RWPE2 (cell line): ENCODE measurements around the gene SDHB.

Experiments
- ATAC-seq: fragments of 200-7000 bp; cut with Tn5 transposase; 3 replicates; pipeline ENCODE4 v1.9.1; 2021; ENCODE audit warnings: low read depth
- DNase-seq: peaks from one replicate; pipeline ENCODE4 v3.0.0-alpha.2; 2020; ENCODE audit warnings: low spot score
- H3K27ac ChIP-seq: fragments of 450-650 bp; 2 replicates; pipeline ENCODE4 v1.5.1; 2017; ENCODE audit warnings: mild to moderate bottlenecking; ENCODE audit not compliant: poor library complexity, severe bottlenecking
- H3K27me3 ChIP-seq: fragments of 250-450 bp; sonication (Bioruptor Pico); 2 replicates; pipeline ENCODE4 v1.5.1; 2021; ENCODE audit warnings: mild to moderate bottlenecking, moderate library complexity; ENCODE audit not compliant: insufficient read depth, poor library complexity, severe bottlenecking
- H3K36me3 ChIP-seq: fragments of 250-450 bp; sonication (Bioruptor Pico); 2 replicates; pipeline ENCODE4 v1.5.1; 2020; ENCODE audit warnings: low read depth, mild to moderate bottlenecking, moderate library complexity
- H3K4me1 ChIP-seq: fragments of 250-450 bp; sonication (Bioruptor Pico); 2 replicates; pipeline ENCODE4 v1.5.1; 2021; ENCODE audit warnings: mild to moderate bottlenecking, moderate library complexity; ENCODE audit not compliant: insufficient read depth, poor library complexity, severe bottlenecking
- H3K4me3 ChIP-seq: fragments of 250-450 bp; sonication (Bioruptor Pico); 2 replicates; pipeline ENCODE4 v1.5.1; 2021; ENCODE audit warnings: mild to moderate bottlenecking, moderate library complexity; ENCODE audit not compliant: severe bottlenecking
- H3K9me3 ChIP-seq: fragments of 250-450 bp; sonication (Bioruptor Pico); 2 replicates; pipeline ENCODE4 v1.5.1; 2021; ENCODE audit warnings: mild to moderate bottlenecking, moderate library complexity; ENCODE audit not compliant: severe bottlenecking
- TF ChIP-seq, protein P1 (sequence below): fragments of 450-650 bp; IDR thresholded peaks from one replicate; pipeline ENCODE4 v1.5.1; 2017; ENCODE audit warnings: mild to moderate bottlenecking, moderate library complexity; ENCODE audit not compliant: poor library complexity, severe bottlenecking

Gene SDHB

DNA sequence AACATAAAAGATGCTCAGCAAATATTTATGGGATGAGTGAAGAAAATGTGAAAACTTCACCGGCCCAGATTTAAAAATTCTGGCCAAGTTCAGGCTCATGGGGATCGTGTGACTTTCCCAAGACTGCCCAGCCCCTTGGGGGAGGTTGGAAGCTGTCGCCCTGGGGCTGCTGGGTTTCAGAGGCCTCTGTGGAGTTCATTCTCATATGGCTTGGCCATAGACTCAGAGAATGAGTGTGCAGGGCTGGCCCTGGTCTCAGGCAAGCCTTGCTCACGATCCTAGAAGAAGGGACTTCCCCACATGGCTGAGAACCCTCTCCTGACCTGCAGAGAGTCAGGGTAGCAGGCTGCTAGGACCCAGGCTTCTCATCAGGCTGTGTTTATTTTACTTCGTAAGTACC is 40.8 kb upstream of the SDHB start:
- peaks cover 12% of the 10 kb centered on the region for H3K4me1 ChIP-seq
- DNase-seq, result no peak
- H3K4me3 ChIP-seq, result no peak overlapping the region
- H3K27ac ChIP-seq, result no peak overlapping the region
- H3K27me3 ChIP-seq, result no peaks in the 10 kb centered on the region
- H3K36me3 ChIP-seq, result no peaks in the 10 kb centered on the region
- TF ChIP-seq, protein P1, sequence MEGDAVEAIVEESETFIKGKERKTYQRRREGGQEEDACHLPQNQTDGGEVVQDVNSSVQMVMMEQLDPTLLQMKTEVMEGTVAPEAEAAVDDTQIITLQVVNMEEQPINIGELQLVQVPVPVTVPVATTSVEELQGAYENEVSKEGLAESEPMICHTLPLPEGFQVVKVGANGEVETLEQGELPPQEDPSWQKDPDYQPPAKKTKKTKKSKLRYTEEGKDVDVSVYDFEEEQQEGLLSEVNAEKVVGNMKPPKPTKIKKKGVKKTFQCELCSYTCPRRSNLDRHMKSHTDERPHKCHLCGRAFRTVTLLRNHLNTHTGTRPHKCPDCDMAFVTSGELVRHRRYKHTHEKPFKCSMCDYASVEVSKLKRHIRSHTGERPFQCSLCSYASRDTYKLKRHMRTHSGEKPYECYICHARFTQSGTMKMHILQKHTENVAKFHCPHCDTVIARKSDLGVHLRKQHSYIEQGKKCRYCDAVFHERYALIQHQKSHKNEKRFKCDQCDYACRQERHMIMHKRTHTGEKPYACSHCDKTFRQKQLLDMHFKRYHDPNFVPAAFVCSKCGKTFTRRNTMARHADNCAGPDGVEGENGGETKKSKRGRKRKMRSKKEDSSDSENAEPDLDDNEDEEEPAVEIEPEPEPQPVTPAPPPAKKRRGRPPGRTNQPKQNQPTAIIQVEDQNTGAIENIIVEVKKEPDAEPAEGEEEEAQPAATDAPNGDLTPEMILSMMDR, result no peak
- no peaks in the 10 kb centered on the region for H3K9me3 ChIP-seq
- ATAC-seq, result no peak

DNA sequence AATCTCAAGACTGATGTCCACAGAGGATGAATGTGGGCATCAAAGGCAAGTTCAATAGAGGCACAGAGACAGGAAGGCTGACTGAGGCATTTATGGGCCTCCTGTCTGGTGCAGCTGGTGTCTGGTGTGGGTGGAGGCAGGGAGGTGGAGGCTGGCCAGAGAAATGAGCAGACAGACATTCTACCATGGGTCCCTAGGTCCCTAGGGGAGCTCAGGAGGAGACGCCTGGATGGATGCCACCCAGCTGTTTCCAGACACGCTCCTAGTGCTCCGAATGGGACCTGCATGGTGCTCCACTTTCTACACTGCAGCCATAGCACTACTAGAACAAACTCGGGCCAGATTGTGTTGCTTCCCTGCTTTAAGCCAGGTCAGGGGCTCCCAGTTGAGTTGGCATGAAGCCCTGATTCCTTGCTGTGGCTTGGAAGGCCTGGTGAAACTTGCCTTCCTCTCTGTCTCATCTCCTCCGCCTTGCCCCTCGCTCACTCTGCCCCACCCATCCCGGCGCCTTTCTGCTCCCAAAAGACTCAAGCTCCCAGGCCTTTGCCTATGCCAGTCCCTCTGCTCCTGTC is 40.1 kb upstream of the SDHB start:
- H3K4me3 ChIP-seq, result no peak overlapping the region
- no peaks in the 10 kb centered on the region for H3K27me3 ChIP-seq
- H3K36me3 ChIP-seq, result no peaks in the 10 kb centered on the region
- H3K4me1 ChIP-seq, result peaks cover 12% of the 10 kb centered on the region
- no peak overlapping the region for H3K27ac ChIP-seq
- DNase-seq (no peak), ATAC-seq (no peak)
- TF ChIP-seq, protein P1, result no peak
- no peaks in the 10 kb centered on the region for H3K9me3 ChIP-seq

DNA sequence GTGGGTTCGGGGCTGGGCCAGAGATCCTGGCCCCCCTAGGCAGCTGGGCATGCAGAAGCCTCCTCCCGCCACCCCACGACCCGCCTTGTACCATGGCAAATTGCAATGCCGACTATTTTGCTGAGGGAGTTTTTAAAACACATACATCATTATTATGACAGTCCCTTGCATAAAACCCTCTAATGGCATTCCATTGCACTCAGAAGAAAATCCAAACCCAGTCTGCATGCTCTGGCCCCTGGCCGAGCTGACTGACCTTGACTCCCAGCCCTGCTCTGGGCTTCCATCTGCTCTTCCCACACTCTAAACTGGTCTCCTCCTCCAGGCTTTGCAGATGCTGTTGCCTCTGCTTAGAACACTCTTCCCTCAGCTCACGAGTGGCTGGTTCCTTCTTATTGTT is 37.4 kb upstream of the SDHB start:
- H3K36me3 ChIP-seq, result no peaks in the 10 kb centered on the region
- H3K4me1 ChIP-seq, result no peaks in the 10 kb centered on the region
- no peak overlapping the region for H3K4me3 ChIP-seq
- DNase-seq (no peak), ATAC-seq (no peak)
- H3K27me3 ChIP-seq, result no peaks in the 10 kb centered on the region
- TF ChIP-seq, protein P1, result no peak
- H3K9me3 ChIP-seq, result no peaks in the 10 kb centered on the region
- no peak overlapping the region for H3K27ac ChIP-seq

DNA sequence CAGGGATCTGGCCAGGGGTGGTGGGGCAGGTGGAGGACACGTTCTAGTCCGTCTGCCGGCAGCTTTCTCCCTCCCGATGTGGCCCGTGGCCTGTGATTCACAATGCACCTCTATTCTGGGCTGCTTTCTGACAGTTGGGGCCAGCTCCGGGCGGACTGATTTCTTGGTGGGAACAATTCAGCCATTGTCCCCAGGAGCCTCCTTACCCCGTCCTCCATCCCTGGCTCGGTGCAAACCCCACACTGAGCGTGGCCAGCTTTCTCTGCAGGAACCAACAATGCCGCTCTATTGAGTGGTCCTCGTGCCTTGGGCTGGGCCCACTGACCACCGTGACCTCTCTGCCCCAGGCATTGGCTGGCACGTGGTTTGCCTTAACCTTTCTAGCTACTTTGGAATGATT is 35.7 kb upstream of the SDHB start:
- no peak overlapping the region for H3K27ac ChIP-seq
- H3K4me1 ChIP-seq, result no peaks in the 10 kb centered on the region
- no peak for ATAC-seq
- no peaks in the 10 kb centered on the region for H3K27me3 ChIP-seq
- TF ChIP-seq, protein P1, result no peak
- no peaks in the 10 kb centered on the region for H3K9me3 ChIP-seq
- H3K36me3 ChIP-seq, result no peaks in the 10 kb centered on the region
- H3K4me3 ChIP-seq, result no peak overlapping the region
- DNase-seq, result no peak

DNA sequence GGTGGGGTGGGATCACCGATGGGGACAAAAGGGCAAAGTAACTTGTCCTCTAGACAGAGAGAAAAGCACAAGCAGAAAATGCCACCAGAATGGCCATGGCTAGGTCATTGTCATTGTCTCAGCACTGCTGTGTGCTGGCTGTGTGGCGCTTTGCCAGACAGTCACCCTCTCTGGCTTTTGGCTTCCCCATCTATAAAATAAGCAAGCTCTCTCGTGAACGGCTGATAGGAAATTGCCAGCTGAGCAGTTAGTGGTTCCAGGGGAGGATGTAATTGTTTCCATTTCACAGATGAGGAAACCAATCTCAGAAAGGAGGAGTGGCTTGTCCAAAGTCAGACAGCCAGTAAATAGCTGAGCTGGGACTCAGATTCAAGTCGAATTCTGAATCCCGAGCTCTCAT is 32.9 kb upstream of the SDHB start:
- no peak for DNase-seq
- no peaks in the 10 kb centered on the region for H3K27me3 ChIP-seq

More for the DNA sequence above, 32.9 kb upstream of the SDHB start:
- ATAC-seq, result no peak
- no peaks in the 10 kb centered on the region for H3K36me3 ChIP-seq
- TF ChIP-seq, protein P1, result no peak
- H3K4me1 ChIP-seq, result no peaks in the 10 kb centered on the region
- H3K4me3 ChIP-seq, result no peak overlapping the region
- H3K27ac ChIP-seq, result no peak overlapping the region
- no peaks in the 10 kb centered on the region for H3K9me3 ChIP-seq
